SK-N-MC (cell line): ENCODE data around the gene EHD2.

ENCODE experiments used
- DNase-seq: peaks from one replicate; pipeline ENCODE4 v3.0.0-alpha.2; 2011; ENCODE audit warnings: low read depth, low spot score
- H3K27ac ChIP-seq: fragments of 200-600 bp; sonication (generic); 2 replicates; pipeline ENCODE4 v1.5.1; 2016; ENCODE audit warnings: mixed run types
- H3K36me3 ChIP-seq: fragments of 200-600 bp; sonication (generic); 2 replicates; pipeline ENCODE4 v1.6.1; 2017; ENCODE audit warnings: antibody characterized with exemption, low read length, mixed read lengths; ENCODE audit not compliant: insufficient read depth
- H3K4me3 ChIP-seq: fragments of 200-600 bp; sonication (generic); 2 replicates; pipeline ENCODE4 v1.5.1; 2016
- H3K9ac ChIP-seq: fragments of 200-600 bp; sonication (generic); 2 replicates; pipeline ENCODE4 v1.8.0; 2017; ENCODE audit warnings: mixed run types, mixed read lengths; ENCODE audit not compliant: insufficient read length
- H3K9me3 ChIP-seq: fragments of 200-600 bp; sonication (generic); 2 replicates; pipeline ENCODE4 v1.6.1; 2017; ENCODE audit warnings: low read depth, mild to moderate bottlenecking, antibody characterized with exemption, low read length, moderate library complexity, mixed read lengths
- EZH2 ChIP-seq: fragments of 200-600 bp; sonication (generic); IDR thresholded peaks from one replicate; pipeline ENCODE4 v1.6.1; 2017; ENCODE audit warnings: antibody characterized with exemption
- FOXP2 ChIP-seq: optimal IDR thresholded peaks from 2 replicates; pipeline ENCODE3; 2011; ENCODE audit warnings: mild to moderate bottlenecking, moderate library complexity; ENCODE audit not compliant: insufficient read depth; ENCODE audit errors: extremely low read length, control extremely low read depth
- POLR2AphosphoS5 ChIP-seq: IDR thresholded peaks from 2 replicates; pipeline ENCODE4 v1.6.1; 2012; ENCODE audit warnings: mild to moderate bottlenecking, low read depth, low read length, borderline replicate concordance

Gene EHD2

GRCh38 chr19:47790398-47790814 lies 77.2 kb downstream of the EHD2 start:
- DNase-seq, result no peak
- TF ChIP-seq EZH2 (no peak), FOXP2 (no peak), POLR2AphosphoS5 (no peak)
- no peak overlapping the region for H3K27ac ChIP-seq
- H3K4me3 ChIP-seq, result no peak overlapping the region
- peaks cover 2% of the 10 kb centered on the region for H3K36me3 ChIP-seq
- no peak overlapping the region for H3K9ac ChIP-seq
- H3K9me3 ChIP-seq, result no peaks in the 10 kb centered on the region

GRCh38 chr19:47792616-47793015 lies 79.4 kb downstream of the EHD2 start:
- Histone ChIP-seq H3K4me3 (no peak overlapping the region), H3K36me3 (no peaks in the 10 kb centered on the region), H3K27ac (no peak overlapping the region), H3K9me3 (no peaks in the 10 kb centered on the region), H3K9ac (no peak overlapping the region)
- TF ChIP-seq FOXP2 (no peak), POLR2AphosphoS5 (no peak), EZH2 (no peak)
- no peak for DNase-seq
